ENCODE data around the gene GCH1. TPM values are rescaled to one million over a fixed set of nuclear protein-coding genes. Genes with fewer than 3 reads are reported as not detected.

Gene GCH1
- total RNA-seq, 1 donor from 2014 or later = 3.6 TPM

DNA sequence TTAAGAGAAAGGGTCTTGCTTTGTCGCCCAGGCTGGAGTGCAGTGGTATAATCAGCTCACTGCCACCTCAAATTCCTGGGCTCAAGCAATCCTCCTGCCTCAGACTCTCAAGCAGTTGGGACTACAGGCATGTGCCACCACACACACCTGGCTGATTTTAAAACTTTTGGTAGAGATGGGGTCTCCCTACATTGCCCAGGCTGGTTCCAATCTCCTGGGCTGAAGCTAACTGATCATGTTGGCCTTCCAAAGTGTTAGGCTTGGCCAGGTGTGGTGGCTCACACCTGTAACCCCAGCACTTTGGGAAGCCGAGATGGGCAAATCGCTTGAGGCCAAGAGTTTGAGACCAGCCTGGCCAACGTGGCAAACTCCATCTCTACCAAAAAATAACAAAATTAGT lies 43.9 kb upstream of the GCH1 start:
- Mint-ChIP-seq H3K4me1 (ENCODE audit: low read depth, unreplicated experiment) (no peaks in the 10 kb centered on the region), H3K36me3 (ENCODE audit: low read depth, unreplicated experiment) (no peaks in the 10 kb centered on the region), H3K4me3 (ENCODE audit: unreplicated experiment) (no peak overlapping the region), H3K27me3 (ENCODE audit: low read depth, unreplicated experiment) (no peaks in the 10 kb centered on the region), H3K27ac (ENCODE audit: unreplicated experiment) (no peak overlapping the region), H3K9me3 (ENCODE audit: unreplicated experiment) (peaks cover 17% of the 10 kb centered on the region)
- H3K4me2 ChIP-seq (ENCODE audit: low read length) = no peak overlapping the region
- H3K27me3 ChIP-seq (ENCODE audit: insufficient read depth, low read length) = no peaks in the 10 kb centered on the region
- H4K20me1 ChIP-seq (ENCODE audit: insufficient read depth, low read length) = no peaks in the 10 kb centered on the region
- no peak for TF ChIP-seq EZH2 (IDR thresholded peaks at IDR 0.05; ENCODE audit: insufficient read depth, low read length)
- TF ChIP-seq, protein P1, sequence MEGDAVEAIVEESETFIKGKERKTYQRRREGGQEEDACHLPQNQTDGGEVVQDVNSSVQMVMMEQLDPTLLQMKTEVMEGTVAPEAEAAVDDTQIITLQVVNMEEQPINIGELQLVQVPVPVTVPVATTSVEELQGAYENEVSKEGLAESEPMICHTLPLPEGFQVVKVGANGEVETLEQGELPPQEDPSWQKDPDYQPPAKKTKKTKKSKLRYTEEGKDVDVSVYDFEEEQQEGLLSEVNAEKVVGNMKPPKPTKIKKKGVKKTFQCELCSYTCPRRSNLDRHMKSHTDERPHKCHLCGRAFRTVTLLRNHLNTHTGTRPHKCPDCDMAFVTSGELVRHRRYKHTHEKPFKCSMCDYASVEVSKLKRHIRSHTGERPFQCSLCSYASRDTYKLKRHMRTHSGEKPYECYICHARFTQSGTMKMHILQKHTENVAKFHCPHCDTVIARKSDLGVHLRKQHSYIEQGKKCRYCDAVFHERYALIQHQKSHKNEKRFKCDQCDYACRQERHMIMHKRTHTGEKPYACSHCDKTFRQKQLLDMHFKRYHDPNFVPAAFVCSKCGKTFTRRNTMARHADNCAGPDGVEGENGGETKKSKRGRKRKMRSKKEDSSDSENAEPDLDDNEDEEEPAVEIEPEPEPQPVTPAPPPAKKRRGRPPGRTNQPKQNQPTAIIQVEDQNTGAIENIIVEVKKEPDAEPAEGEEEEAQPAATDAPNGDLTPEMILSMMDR (IDR thresholded peaks at IDR 0.05; ENCODE audit: insufficient read depth, low read depth, low read length) = no peak
- H3K4me1 ChIP-seq (ENCODE audit: insufficient read depth, low read length) = no peaks in the 10 kb centered on the region
- FAIRE-seq (no peak), DNase-seq (ENCODE audit: low read depth) (no peak)
- no peak overlapping the region for H3K9ac ChIP-seq (ENCODE audit: low read length)
- no peak overlapping the region for H2AFZ ChIP-seq (ENCODE audit: low read depth, low read length)
- H3K27ac ChIP-seq (ENCODE audit: low read depth, low read length) = no peak overlapping the region
- H3K9me3 ChIP-seq (ENCODE audit: insufficient read depth, low read depth, low read length) = no peaks in the 10 kb centered on the region
- peaks cover 3% of the 10 kb centered on the region for H3K36me3 ChIP-seq (ENCODE audit: insufficient read depth, low read length)
- no peak overlapping the region for H3K4me3 ChIP-seq (ENCODE audit: insufficient read depth, low read depth, low read length)
- H3K79me2 ChIP-seq (ENCODE audit: insufficient read depth, low read length) = no peaks in the 10 kb centered on the region

DNA sequence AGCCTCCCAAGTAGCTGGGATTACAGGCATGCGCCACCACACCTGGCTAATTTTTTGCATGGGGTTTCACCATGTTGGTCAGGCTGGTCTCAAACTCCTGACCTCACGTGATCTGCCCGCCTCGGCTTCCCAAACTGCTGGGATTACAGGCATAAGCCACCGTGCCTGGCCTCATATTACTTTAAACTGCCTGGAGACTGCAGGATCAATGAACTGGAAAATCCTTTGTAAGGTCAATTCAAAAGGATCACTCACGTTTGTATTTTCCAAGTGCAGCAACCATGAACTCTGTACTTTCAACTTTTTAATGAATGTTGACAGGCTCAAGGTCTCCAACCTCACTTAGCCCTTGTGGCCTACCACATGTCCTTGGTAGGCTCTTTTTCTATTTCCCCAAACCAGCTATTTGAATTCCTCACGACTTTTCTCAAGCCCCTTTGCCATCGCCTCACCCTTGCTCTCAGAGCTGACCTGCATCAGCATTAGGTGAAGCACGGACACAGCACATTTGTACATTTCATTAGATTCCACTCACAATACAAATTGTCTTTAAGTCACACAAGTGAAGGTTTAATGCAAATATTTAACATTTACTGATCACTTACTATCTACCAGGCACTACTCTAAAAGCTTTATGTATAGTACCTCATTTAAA lies 42.2 kb upstream of the GCH1 start:
- no peak overlapping the region for H3K27ac Mint-ChIP-seq (ENCODE audit: unreplicated experiment)
- H2AFZ ChIP-seq (ENCODE audit: low read depth, low read length) = no peak overlapping the region
- no peak overlapping the region for H3K4me2 ChIP-seq (ENCODE audit: low read length)
- peaks cover 11% of the 10 kb centered on the region for H3K9me3 Mint-ChIP-seq (ENCODE audit: unreplicated experiment)
- no peaks in the 10 kb centered on the region for H3K27me3 ChIP-seq (ENCODE audit: insufficient read depth, low read length)
- H3K4me1 ChIP-seq (ENCODE audit: insufficient read depth, low read length) = no peaks in the 10 kb centered on the region
- peaks cover 3% of the 10 kb centered on the region for H3K36me3 ChIP-seq (ENCODE audit: insufficient read depth, low read length)
- H3K4me1 Mint-ChIP-seq (ENCODE audit: low read depth, unreplicated experiment) = no peaks in the 10 kb centered on the region
- no peaks in the 10 kb centered on the region for H3K27me3 Mint-ChIP-seq (ENCODE audit: low read depth, unreplicated experiment)
- no peak overlapping the region for H3K9ac ChIP-seq (ENCODE audit: low read length)
- DNase-seq (ENCODE audit: low read depth) = no peak
- TF ChIP-seq EZH2 (IDR thresholded peaks at IDR 0.05; ENCODE audit: insufficient read depth, low read length) = no peak
- TF ChIP-seq, protein P1 (IDR thresholded peaks at IDR 0.05; ENCODE audit: insufficient read depth, low read depth, low read length) = no peak
- H3K79me2 ChIP-seq (ENCODE audit: insufficient read depth, low read length) = no peaks in the 10 kb centered on the region
- no peak overlapping the region for H3K4me3 Mint-ChIP-seq (ENCODE audit: unreplicated experiment)
- no peak overlapping the region for H3K27ac ChIP-seq (ENCODE audit: low read depth, low read length)
- H4K20me1 ChIP-seq (ENCODE audit: insufficient read depth, low read length) = no peaks in the 10 kb centered on the region
- H3K9me3 ChIP-seq (ENCODE audit: insufficient read depth, low read depth, low read length) = no peaks in the 10 kb centered on the region
- FAIRE-seq = no peak
- H3K36me3 Mint-ChIP-seq (ENCODE audit: low read depth, unreplicated experiment) = no peaks in the 10 kb centered on the region
- no peak overlapping the region for H3K4me3 ChIP-seq (ENCODE audit: insufficient read depth, low read depth, low read length)

DNA sequence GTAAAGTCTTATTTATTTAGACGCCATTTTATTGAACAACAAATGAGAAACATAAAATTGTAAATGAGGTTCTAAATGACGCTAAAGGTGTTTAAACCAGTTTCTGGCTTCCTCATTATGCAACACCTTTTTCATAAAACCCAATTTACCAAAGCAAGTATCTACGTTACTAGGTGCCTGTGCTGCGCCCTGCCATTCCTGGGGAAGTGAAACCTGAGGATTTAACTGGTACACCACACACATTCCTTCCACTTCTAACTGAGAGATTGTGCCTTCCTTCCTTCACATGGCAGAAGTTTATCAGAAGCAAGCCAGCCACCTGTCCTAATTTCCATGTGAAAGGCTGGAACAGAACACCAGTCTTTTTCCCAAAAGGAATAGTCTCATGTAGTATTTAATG lies 40.3 kb upstream of the GCH1 start:
- Histone ChIP-seq H3K4me2 (ENCODE audit: low read length) (no peak overlapping the region), H3K9me3 (ENCODE audit: insufficient read depth, low read depth, low read length) (no peaks in the 10 kb centered on the region), H3K9ac (ENCODE audit: low read length) (no peak overlapping the region), H4K20me1 (ENCODE audit: insufficient read depth, low read length) (no peaks in the 10 kb centered on the region), H3K36me3 (ENCODE audit: insufficient read depth, low read length) (peaks cover 3% of the 10 kb centered on the region), H3K27me3 (ENCODE audit: insufficient read depth, low read length) (no peaks in the 10 kb centered on the region), H3K4me3 (ENCODE audit: insufficient read depth, low read depth, low read length) (no peak overlapping the region), H3K27ac (ENCODE audit: low read depth, low read length) (no peak overlapping the region), H3K79me2 (ENCODE audit: insufficient read depth, low read length) (no peaks in the 10 kb centered on the region), H2AFZ (ENCODE audit: low read depth, low read length) (no peak overlapping the region), H3K4me1 (ENCODE audit: insufficient read depth, low read length) (no peaks in the 10 kb centered on the region)
- no peak for TF ChIP-seq EZH2 (IDR thresholded peaks at IDR 0.05; ENCODE audit: insufficient read depth, low read length)
- TF ChIP-seq, protein P1 (IDR thresholded peaks at IDR 0.05; ENCODE audit: insufficient read depth, low read depth, low read length) = no peak
- Mint-ChIP-seq H3K27me3 (ENCODE audit: low read depth, unreplicated experiment) (no peaks in the 10 kb centered on the region), H3K27ac (ENCODE audit: unreplicated experiment) (no peak overlapping the region), H3K4me1 (ENCODE audit: low read depth, unreplicated experiment) (no peaks in the 10 kb centered on the region), H3K9me3 (ENCODE audit: unreplicated experiment) (no peaks in the 10 kb centered on the region), H3K4me3 (ENCODE audit: unreplicated experiment) (no peak overlapping the region), H3K36me3 (ENCODE audit: low read depth, unreplicated experiment) (no peaks in the 10 kb centered on the region)
- DNase-seq (ENCODE audit: low read depth) (no peak), FAIRE-seq (no peak)
